Activated CD8-positive, alpha-beta T cell treated with anti-CD3 and anti-CD28 coated beads, Interleukin-2, amount 10 ng/mL, durations not matched to agents 7 days and 5 days (primary cell): ENCODE measurements around the gene BSG. TPM values are rescaled to one million over a fixed set of nuclear protein-coding genes. Genes with fewer than 3 reads are reported as not detected.
A peak's percentile ranks its signal among the peaks of the same experiment; 100 is the strongest.

Experiments
- ATAC-seq: fragments of 150-1000 bp; cut with Tn5 transposase; one replicate; pipeline ENCODE4 v1.10.0; 2021; ENCODE audit warnings: moderate library complexity
- CTCF ChIA-PET: fragments of 350-600 bp; sonication (Branson Sonifier 250); formaldehyde crosslinking; loops from one replicate; lab custom pipeline; 2021; ENCODE audit warnings: antibody characterized with exemption; lab: Charles Lee
- POLR2A ChIA-PET: fragments of 350-600 bp; sonication (Branson Sonifier 250); formaldehyde crosslinking; loops from one replicate; lab custom pipeline; 2021; ENCODE audit warnings: antibody characterized with exemption; lab: Charles Lee
- DNase-seq: peaks from one replicate; pipeline ENCODE4 v3.0.0-alpha.2; 2020
- H3K27ac Mint-ChIP-seq: one replicate; pipeline ENCODE4 v1.8.0; 2021; ENCODE audit warnings: mild to moderate bottlenecking, mixed read lengths
- H3K27me3 Mint-ChIP-seq: one replicate; pipeline ENCODE4 v1.8.0; 2021; ENCODE audit warnings: low read depth, mixed read lengths
- H3K36me3 Mint-ChIP-seq: one replicate; pipeline ENCODE4 v1.8.0; 2021; ENCODE audit warnings: low read depth, mixed read lengths
- H3K4me1 Mint-ChIP-seq: one replicate; pipeline ENCODE4 v1.8.0; 2021; ENCODE audit warnings: low read depth, mixed read lengths
- H3K4me3 Mint-ChIP-seq: one replicate; pipeline ENCODE4 v1.8.0; 2021; ENCODE audit warnings: mild to moderate bottlenecking, mixed read lengths
- H3K9me3 Mint-ChIP-seq: one replicate; pipeline ENCODE4 v1.8.0; 2022; ENCODE audit warnings: mixed read lengths; ENCODE audit not compliant: insufficient read depth
- total RNA-seq, 2 experiments: library from RNA; stranded (reverse); gene quantifications; one replicate each; pipeline ENCODE4 v1.2.3, GENCODE V29; 2021

BSG gene
- total RNA-seq: 100 to 1,000 TPM; 207 to 217 TPM

DNA sequence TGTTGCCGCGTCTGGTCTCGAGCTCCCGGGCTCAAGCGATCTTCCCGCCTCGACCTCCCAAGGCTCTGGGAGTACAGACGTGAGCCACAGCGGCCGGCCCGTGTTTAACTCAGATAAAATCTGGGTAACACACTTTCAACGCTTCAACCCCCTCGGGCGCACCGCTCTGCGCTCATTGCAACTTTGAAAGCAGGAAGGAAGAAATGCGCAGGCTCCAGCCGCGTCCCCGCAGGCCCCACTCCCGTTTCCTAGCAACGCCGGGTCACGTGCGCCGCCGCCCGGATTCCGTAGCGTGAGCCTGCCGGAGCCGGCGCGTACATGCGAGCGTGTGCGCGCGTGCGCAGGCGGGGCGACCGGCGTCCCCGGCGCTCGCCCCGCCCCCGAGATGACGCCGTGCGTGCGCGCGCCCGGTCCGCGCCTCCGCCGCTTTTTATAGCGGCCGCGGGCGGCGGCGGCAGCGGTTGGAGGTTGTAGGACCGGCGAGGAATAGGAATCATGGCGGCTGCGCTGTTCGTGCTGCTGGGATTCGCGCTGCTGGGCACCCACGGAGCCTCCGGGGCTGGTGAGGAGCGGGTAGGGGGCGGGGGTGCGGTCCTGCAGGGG lies at the start of gene BSG:
TSS of gene BSG (plus strand) at position 457 of the 603 bp plus-strand sequence. CDS start at position 496, 39 bp downstream.
- ATAC-seq: peak; percentile 80
- Mint-ChIP-seq H3K27ac (peak within 1 kb of the TSS; percentile 97), H3K4me3 (peak within 1 kb of the TSS; percentile 88), H3K36me3 (peaks cover 3% of the 10 kb centered on the region), H3K4me1 (peaks cover 42% of the 10 kb centered on the region), H3K27me3 (no peaks in the 10 kb centered on the region), H3K9me3 (no peaks in the 10 kb centered on the region)
- DNase-seq: peak; percentile 99
- CTCF ChIA-PET: interaction anchor here (1.9 kb wide), 1 partner anchor 61 kb away, joined by 4 read pairs; no protein-coding TSS in a partner anchor
- POLR2A ChIA-PET: interaction anchor here (0.7 to 2.1 kb wide), 4 partner anchors 40 to 106 kb away, joined by 3 to 14 read pairs (median 6); partner anchors contain the start of genes CDC34 and TPGS1

DNA sequence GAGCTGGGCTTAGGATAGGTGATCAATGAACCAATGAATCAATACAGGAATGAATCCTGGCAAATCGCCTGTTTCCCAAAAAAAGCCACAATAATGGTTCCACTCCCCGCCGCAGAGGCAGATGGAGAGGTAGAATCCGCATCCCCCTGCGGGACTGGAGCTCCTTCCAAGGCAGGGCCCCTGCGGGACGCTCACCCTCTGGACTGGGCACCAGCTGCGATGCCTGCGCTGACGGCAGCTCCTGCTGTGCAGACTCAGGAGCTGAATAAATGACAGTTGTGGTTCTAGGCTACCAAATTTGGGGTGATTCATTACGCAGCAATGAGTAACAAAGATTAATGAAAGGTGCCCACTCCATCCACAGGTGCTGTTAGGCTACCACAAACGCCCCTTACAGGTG lies 49.7 kb upstream of the BSG start:
- ChIA-PET CTCF (interaction anchor here (3.5 kb wide), 1 partner anchor 12 kb away, joined by 33 read pairs; no protein-coding TSS in a partner anchor), POLR2A (interaction anchor here (2.3 to 2.5 kb wide), 2 partner anchors 9 to 11 kb away, joined by 9 to 11 read pairs; partner anchors contain the start of gene CDC34)
- DNase-seq (no peak), ATAC-seq (no peak)
- no peak overlapping the region for H3K27ac Mint-ChIP-seq
- H3K4me3 Mint-ChIP-seq: no peak overlapping the region
- no peaks in the 10 kb centered on the region for H3K9me3 Mint-ChIP-seq
- H3K27me3 Mint-ChIP-seq: peaks cover 4% of the 10 kb centered on the region
- H3K36me3 Mint-ChIP-seq: peaks cover 2% of the 10 kb centered on the region
- no peaks in the 10 kb centered on the region for H3K4me1 Mint-ChIP-seq

DNA sequence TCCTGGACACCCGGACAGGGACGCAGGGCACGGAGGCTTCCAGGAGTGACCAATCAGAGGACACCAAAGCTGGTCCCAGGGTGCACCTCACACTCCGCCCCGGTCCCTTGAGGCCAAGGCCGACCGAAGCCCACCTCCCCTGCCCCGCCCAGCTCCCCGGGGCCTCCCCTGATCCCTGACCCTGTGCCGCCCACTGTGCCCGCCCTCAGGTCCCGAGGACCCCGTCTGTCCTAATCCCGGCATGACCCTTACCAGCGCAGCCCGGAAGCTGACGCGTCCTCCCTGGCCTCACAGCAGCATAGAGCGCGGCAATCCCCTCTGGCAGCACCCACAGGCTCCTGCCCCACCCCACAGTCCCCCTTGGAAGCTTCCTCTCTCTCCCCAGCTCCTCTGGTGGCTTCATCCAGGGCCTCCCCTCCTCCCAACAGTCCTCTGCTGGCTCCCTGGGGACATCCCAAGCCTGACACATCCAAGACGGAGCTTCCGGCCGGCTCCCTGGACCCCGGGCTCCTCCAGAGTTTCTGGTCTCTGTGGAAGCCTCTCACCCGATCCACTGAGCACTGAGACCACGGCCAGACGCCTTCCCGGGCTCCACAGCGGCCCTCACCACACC lies 48.2 kb upstream of the BSG start:
- H3K36me3 Mint-ChIP-seq: peaks cover 2% of the 10 kb centered on the region
- POLR2A ChIA-PET: no interaction called here
- H3K27me3 Mint-ChIP-seq: peaks cover 4% of the 10 kb centered on the region
- no peaks in the 10 kb centered on the region for H3K9me3 Mint-ChIP-seq
- H3K4me1 Mint-ChIP-seq: no peaks in the 10 kb centered on the region
- DNase-seq (no peak), ATAC-seq (no peak)
- CTCF ChIA-PET: interaction anchor here (1.0 to 1.4 kb wide), 2 partner anchors 13 to 18 kb away, joined by 3 read pairs; no protein-coding TSS in a partner anchor
- H3K4me3 Mint-ChIP-seq: no peak overlapping the region
- H3K27ac Mint-ChIP-seq: no peak overlapping the region

DNA sequence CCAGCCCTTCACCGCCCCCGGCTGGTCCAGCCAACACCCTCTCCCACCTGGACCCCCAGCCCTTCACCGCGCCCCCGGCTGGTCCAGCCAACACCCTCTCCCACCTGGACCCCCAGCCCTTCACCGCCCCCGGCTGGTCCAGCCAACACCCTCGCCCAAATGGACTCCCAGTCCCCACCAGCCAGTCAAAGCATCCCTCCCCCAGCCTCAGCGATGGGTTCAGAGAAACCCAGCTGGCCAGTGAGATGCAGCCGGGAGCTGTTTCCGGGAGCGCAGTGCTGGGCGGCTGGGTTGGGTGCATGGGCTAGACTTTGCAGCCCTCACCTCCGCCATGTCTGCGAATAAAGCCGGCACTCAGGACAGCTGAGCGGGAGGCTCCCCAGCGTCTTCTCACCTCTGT lies 47.4 kb upstream of the BSG start:
- DNase-seq (no peak), ATAC-seq (no peak)
- ChIA-PET CTCF (interaction anchor here (1.4 kb wide), 1 partner anchor 18 kb away, joined by 3 read pairs; no protein-coding TSS in a partner anchor), POLR2A (no interaction called here)
- no peak overlapping the region for H3K27ac Mint-ChIP-seq
- H3K9me3 Mint-ChIP-seq: no peaks in the 10 kb centered on the region
- H3K4me3 Mint-ChIP-seq: no peak overlapping the region
- peaks cover under 1% of the 10 kb centered on the region for H3K4me1 Mint-ChIP-seq
- no peaks in the 10 kb centered on the region for H3K36me3 Mint-ChIP-seq
- peaks cover 4% of the 10 kb centered on the region for H3K27me3 Mint-ChIP-seq

DNA sequence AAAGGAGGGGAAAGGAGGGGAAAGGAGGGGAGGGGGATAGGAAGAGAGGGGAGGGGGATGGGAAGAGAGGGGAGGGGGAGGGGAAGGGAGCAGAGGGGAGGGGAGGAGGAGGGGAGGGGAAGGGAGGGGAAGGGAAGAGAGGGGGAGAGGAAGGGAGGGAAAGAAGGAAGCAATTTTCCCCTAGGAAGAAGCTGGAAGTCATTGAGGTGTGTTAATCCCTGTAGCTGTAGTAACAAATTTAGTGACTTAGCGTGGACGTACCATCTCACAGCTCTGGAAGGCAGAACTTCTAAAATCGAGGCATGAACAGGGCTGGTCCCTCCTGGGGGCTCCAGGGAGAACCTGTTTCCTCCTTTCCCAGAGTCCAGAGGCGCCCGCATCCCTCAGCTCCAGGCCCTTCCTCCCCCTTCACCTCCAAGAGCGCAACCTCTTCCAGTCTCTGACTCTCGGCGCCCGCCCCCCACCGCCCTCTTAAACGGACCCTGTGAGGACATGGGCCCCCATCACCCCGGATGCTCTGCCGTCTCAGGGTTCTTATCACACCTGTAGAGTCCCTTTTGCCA lies 46.5 kb upstream of the BSG start:
- Mint-ChIP-seq H3K36me3 (no peaks in the 10 kb centered on the region), H3K27me3 (peaks cover 4% of the 10 kb centered on the region), H3K4me1 (peaks cover 7% of the 10 kb centered on the region), H3K27ac (no peak overlapping the region), H3K9me3 (no peaks in the 10 kb centered on the region), H3K4me3 (no peak overlapping the region)
- DNase-seq (no peak), ATAC-seq (no peak)
- CTCF ChIA-PET: no interaction called here
- POLR2A ChIA-PET: no interaction called here

DNA sequence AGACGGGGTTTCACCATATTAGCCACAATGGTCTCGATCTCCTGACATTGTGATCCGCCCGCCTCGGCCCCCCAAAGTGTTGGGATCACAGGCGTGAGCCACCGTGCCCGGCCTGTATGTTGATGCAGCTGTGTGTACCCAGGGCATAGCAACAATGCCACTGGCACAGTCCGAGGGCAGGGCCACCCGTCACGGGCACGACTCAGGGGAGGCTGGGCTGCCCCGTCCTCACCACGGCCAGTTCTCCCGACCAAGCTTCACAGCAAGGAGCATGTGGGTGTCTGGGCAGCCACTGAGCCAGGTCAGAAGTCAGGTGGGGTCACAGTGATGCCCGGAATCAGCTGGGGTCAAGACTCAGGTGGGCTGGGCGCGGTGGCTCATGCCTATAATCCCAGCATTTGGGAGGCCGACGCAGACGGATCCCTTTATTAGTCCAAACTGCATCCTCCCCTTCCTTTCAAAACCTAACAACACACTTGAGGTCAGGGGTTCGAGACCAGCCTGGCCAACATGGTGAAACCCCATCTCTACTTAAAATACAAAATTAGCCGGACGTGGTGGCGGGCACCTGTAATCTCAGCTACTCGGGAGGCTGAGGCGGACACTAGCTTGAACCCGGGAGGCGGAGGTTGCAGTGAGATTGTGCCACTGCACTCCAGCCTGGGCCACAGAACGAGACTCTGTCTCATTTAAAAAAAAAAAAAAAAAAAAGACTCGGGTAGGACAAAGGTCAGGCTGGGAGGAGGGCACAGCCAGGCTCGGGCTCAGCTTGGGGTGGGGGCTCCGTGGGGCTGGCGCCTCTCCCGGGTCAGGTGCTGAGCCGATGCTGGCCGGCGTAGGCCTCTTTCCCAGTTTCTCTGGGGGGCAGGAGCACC lies 42.0 kb upstream of the BSG start:
- Mint-ChIP-seq H3K4me1 (peaks cover 22% of the 10 kb centered on the region), H3K27ac (peak overlapping the region; percentile 89), H3K4me3 (peak overlapping the region; percentile 78), H3K36me3 (peaks cover 4% of the 10 kb centered on the region), H3K27me3 (peaks cover 3% of the 10 kb centered on the region), H3K9me3 (no peaks in the 10 kb centered on the region)
- POLR2A ChIA-PET: interaction anchor here (0.7 to 3.2 kb wide), 5 partner anchors 9 to 42 kb away, joined by 3 to 14 read pairs (median 9); partner anchors contain the start of genes BSG and TPGS1
- ATAC-seq: no peak
- CTCF ChIA-PET: interaction anchor here (1.1 to 6.1 kb wide), 3 partner anchors 11 to 23 kb away, joined by 3 to 87 read pairs (median 24); partner anchors contain the start of gene TPGS1
- DNase-seq: no peak

DNA sequence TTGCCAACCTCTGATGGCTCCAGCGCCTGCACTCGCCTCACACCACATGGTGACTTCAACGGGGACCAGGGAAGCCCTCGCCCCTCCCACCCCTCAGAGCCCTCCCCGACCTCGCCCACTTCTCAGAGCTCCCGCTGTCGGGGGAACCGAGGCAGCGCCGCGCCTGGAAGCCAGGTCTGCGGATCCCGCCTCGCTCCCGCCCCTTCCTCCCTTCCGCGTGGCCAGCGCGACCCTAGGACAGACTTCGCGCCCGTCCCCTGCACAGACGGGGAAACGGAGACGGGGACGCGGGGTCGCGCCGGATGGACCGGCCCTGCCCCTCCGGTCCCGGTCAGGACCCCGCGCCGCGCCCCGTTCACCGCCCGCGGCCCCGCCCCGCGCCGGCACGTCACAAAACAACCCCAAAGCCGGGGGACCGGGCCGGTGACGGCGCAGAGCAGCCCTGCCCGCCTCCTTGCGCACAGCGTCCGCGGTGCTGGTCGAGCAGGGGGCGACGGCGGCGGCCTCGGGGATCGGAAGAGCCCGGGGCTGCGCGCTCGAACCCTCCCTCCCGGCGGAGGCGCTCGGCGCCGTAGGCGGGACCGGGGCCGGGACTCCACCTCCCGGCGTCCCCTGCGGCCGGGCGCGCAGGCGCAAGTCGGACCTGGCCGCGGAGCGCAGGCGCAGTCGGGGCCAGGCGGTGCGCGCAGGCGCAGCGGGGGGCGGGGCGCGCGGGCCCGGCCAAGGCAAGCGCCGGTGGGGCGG lies 41.2 kb upstream of the BSG start:
- H3K4me3 Mint-ChIP-seq: peak overlapping the region; percentile 78
- peak overlapping the region; percentile 89 for H3K27ac Mint-ChIP-seq
- H3K4me1 Mint-ChIP-seq: peaks cover 22% of the 10 kb centered on the region
- POLR2A ChIA-PET: interaction anchor here (1.2 to 3.2 kb wide), 8 partner anchors 9 to 41 kb away, joined by 3 to 19 read pairs (median 8); partner anchors contain the start of genes BSG, GZMM and TPGS1
- CTCF ChIA-PET: interaction anchor here (0.7 to 6.1 kb wide), 8 partner anchors 10 to 79 kb away, joined by 3 to 87 read pairs (median 4); partner anchors contain the start of genes GZMM and TPGS1
- H3K9me3 Mint-ChIP-seq: no peaks in the 10 kb centered on the region
- H3K36me3 Mint-ChIP-seq: peaks cover 6% of the 10 kb centered on the region
- ATAC-seq: peak; percentile 80
- peak; percentile 88 for DNase-seq
- peaks cover 2% of the 10 kb centered on the region for H3K27me3 Mint-ChIP-seq

DNA sequence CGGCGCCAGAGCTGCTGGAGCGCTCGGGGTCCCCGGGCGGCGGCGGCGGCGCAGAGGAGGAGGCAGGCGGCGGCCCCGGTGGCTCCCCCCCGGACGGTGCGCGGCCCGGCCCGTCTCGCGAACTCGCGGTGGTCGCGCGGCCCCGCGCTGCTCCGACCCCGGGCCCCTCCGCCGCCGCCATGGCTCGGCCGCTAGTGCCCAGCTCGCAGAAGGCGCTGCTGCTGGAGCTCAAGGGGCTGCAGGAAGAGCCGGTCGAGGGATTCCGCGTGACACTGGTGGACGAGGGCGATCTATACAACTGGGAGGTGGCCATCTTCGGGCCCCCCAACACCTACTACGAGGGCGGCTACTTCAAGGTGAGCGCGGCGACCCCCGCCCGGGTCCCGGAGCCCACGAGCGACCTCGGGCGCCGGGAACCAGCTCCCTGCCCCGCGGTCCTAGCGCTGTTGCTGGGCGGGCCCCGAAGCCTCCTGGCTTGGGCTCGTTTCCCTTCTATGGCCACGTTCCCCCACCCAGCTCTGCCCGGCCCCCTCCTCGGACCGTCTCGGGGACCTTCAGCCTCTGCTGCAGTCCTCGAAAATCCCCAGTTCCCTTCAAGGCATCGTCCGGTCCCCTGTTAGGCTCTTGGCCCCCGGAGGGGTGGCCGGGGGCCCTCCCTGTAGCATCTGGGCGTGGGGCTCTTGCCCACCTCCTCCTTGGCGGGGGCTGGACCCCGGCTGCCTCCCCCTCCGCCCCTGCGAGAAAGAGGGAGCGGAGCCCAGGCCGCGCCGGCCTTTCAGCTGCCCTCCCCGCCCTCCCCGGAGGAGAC lies 40.4 kb upstream of the BSG start, which contains the start of gene CDC34:
TSS of gene CDC34 (plus strand) at position 8 of the 808 bp plus-strand sequence. CDS start at position 180, 172 bp downstream.
- Mint-ChIP-seq H3K9me3 (no peaks in the 10 kb centered on the region), H3K36me3 (peaks cover 10% of the 10 kb centered on the region), H3K4me1 (peaks cover 22% of the 10 kb centered on the region), H3K27me3 (no peaks in the 10 kb centered on the region), H3K4me3 (peak within 1 kb of the TSS; percentile 82), H3K27ac (peak within 1 kb of the TSS; percentile 89)
- no peak for DNase-seq
- ATAC-seq: peak; percentile 3
- ChIA-PET POLR2A (interaction anchor here (1.2 to 3.2 kb wide), 8 partner anchors 10 to 40 kb away, joined by 3 to 19 read pairs (median 8); partner anchors contain the start of genes BSG, GZMM and TPGS1), CTCF (interaction anchor here (0.7 to 6.1 kb wide), 9 partner anchors 10 to 78 kb away, joined by 3 to 87 read pairs (median 5); partner anchors contain the start of genes GZMM and TPGS1)

DNA sequence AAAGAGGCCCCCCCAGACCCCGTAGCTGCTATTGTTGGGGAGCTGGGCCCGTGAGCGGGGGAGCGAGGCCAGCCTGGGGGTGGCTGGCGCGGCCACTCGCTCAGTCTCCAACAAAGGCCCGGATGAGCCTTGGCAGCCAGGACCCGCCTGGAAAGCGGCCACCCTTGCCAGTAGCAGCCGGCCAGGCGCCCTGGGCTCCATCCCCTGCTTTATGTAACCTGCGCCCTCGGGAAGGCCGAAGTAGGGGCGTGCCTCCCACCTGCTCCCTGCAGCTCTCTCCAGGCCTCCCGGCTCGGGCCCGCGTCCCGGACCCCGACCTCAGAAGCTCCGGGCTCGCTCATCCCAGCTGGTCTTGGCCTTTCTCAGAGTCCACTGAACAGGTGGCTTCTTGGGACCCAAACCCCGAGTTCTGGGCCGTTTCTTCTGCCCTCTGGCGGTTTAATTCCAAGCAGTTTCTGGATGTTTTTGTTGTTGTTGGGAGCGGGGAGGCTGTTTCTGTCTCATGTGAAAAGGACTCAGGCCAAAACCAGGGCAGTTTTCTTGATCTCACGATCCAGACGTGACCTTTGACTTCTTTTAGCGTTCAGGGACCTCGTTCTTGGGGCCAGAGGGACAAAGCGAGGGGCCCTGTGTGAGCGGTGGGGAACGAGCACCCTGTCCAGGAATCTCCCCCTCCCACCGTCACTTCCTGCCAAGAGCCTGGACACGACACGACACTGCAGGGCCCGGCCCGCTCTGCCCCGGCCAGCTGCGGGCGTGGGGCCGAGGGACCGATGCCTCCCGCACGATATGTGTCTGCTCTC lies 39.6 kb upstream of the BSG start:
- peak overlapping the region; percentile 81 for H3K27ac Mint-ChIP-seq
- peaks cover 22% of the 10 kb centered on the region for H3K4me1 Mint-ChIP-seq
- H3K36me3 Mint-ChIP-seq: peaks cover 10% of the 10 kb centered on the region
- ATAC-seq: peak; percentile 1
- CTCF ChIA-PET: interaction anchor here (1.3 to 6.1 kb wide), 6 partner anchors 9 to 77 kb away, joined by 4 to 87 read pairs (median 6); partner anchors contain the start of gene TPGS1
- H3K9me3 Mint-ChIP-seq: no peaks in the 10 kb centered on the region
- peak; percentile 63 for DNase-seq
- POLR2A ChIA-PET: interaction anchor here (1.1 to 3.2 kb wide), 7 partner anchors 11 to 39 kb away, joined by 3 to 19 read pairs (median 9); partner anchors contain the start of genes BSG, GZMM and TPGS1
- peak overlapping the region; percentile 82 for H3K4me3 Mint-ChIP-seq
- H3K27me3 Mint-ChIP-seq: no peaks in the 10 kb centered on the region
